SK-N-SH (cell line): Measurements from ENCODE around the gene SPATA24. TPM values are rescaled to one million over a fixed set of nuclear protein-coding genes. Genes with fewer than 3 reads are reported as not detected.

ENCODE experiments used
- CTCF ChIA-PET: fragments of 300-600, 350-600 bp; formaldehyde crosslinking; extraction: SDS; loops from one replicate; lab custom pipeline; 2021; lab: Yijun Ruan, JAX
- POLR2A ChIA-PET: fragments of 350-600 bp; sonication (Branson Sonifier 250); formaldehyde crosslinking; extraction: SDS; loops from one replicate; lab custom pipeline; 2020; ENCODE audit warnings: antibody characterized with exemption, inconsistent platforms; lab: Yijun Ruan, JAX
- DNase-seq: peaks from one replicate; pipeline ENCODE4 v3.0.0; 2012
- H2AFZ ChIP-seq: fragments of 200-600 bp; sonication (generic); 2 replicates; pipeline ENCODE4 v1.8.1; 2016; ENCODE audit warnings: antibody characterized with exemption, mild to moderate bottlenecking, low read depth
- H3F3A ChIP-seq: fragments of 200-600 bp; sonication (generic); replicated peaks from 2 replicates; pipeline ENCODE3; 2016; ENCODE audit warnings: antibody characterized with exemption, mild to moderate bottlenecking; ENCODE audit not compliant: insufficient read depth
- H3K27ac ChIP-seq, 2 experiments: fragments of 200-500 bp in 1 of 2; fragments of 200-600 bp in 1 of 2; sonication (Bioruptor generic) in 1 of 2; sonication (generic), shearing (Covaris generic) in 1 of 2; 2 replicates each; pipeline versions ENCODE4 v1.5.1 to v1.6.1; 2014 to 2016; ENCODE audit warnings: low read depth in 2 of 2, inconsistent platforms in 1 of 2, low read length in 1 of 2, mild to moderate bottlenecking in 1 of 2, mixed read lengths in 1 of 2
- H3K27me3 ChIP-seq: fragments of 200-600 bp; sonication (generic), shearing (Covaris generic); 2 replicates; pipeline ENCODE4 v1.6.1; 2016; ENCODE audit warnings: mixed run types; ENCODE audit not compliant: insufficient read depth
- H3K36me3 ChIP-seq, 2 experiments: fragments of 200-500 bp in 1 of 2; fragments of 200-600 bp in 1 of 2; sonication (Bioruptor generic) in 1 of 2; sonication (generic) in 1 of 2; replicated peaks in 1 of 2; 2 replicates each; pipeline versions ENCODE3 to v1.5.1; 2014 to 2016; ENCODE audit warnings: low read length in 1 of 2, mild to moderate bottlenecking in 1 of 2; ENCODE audit not compliant: insufficient read depth in 2 of 2, control insufficient read depth in 1 of 2
- H3K4me1 ChIP-seq, 2 experiments: fragments of 200-500 bp in 1 of 2; fragments of 200-600 bp in 1 of 2; sonication (Bioruptor generic) in 1 of 2; sonication (generic), shearing (Covaris generic) in 1 of 2; 2 replicates each; pipeline versions ENCODE4 v1.5.1 to v1.6.1; 2014 to 2016; ENCODE audit warnings: low read depth in 1 of 2, low read length in 1 of 2, mixed run types in 1 of 2; ENCODE audit not compliant: insufficient read depth in 2 of 2, control insufficient read depth in 1 of 2
- H3K4me2 ChIP-seq: fragments of 200-600 bp; sonication (generic), shearing (Covaris generic); 2 replicates; pipeline ENCODE4 v1.6.1; 2017; ENCODE audit warnings: mixed run types
- H3K4me3 ChIP-seq, 2 experiments: fragments of 200-500 bp in 1 of 2; fragments of 200-600 bp in 1 of 2; sonication (Bioruptor generic) in 1 of 2; sonication (generic), shearing (Covaris generic) in 1 of 2; 2 replicates each; pipeline versions ENCODE4 v1.5.1 to v1.8.1; 2014 to 2016; ENCODE audit warnings: low read depth in 2 of 2, inconsistent platforms in 1 of 2, low read length in 1 of 2, mild to moderate bottlenecking in 1 of 2, mixed read lengths in 1 of 2, moderate library complexity in 1 of 2
- H3K79me2 ChIP-seq: fragments of 200-600 bp; sonication (generic); 2 replicates; pipeline ENCODE4 v1.8.1; 2017; ENCODE audit warnings: mild to moderate bottlenecking; ENCODE audit not compliant: insufficient read depth
- H3K9ac ChIP-seq: fragments of 200-600 bp; sonication (generic); 2 replicates; pipeline ENCODE4 v1.6.1; 2017; ENCODE audit warnings: mixed run types
- H3K9me2 ChIP-seq: fragments of 200-600 bp; sonication (generic); 2 replicates; pipeline ENCODE4 v1.6.1; 2017; ENCODE audit warnings: mixed run types
- H3K9me3 ChIP-seq: fragments of 200-600 bp; sonication (generic); 2 replicates; pipeline ENCODE4 v1.6.1; 2017; ENCODE audit warnings: mixed run types, mild to moderate bottlenecking, moderate library complexity
- H4K20me1 ChIP-seq: fragments of 200-600 bp; sonication (generic); 2 replicates; pipeline ENCODE4 v1.6.1; 2017; ENCODE audit warnings: mild to moderate bottlenecking, mixed run types; ENCODE audit not compliant: insufficient read depth
- EZH2phosphoT487 ChIP-seq: fragments of 200-600 bp; sonication (generic); IDR thresholded peaks from 2 replicates; pipeline ENCODE4 v1.6.1; 2017; ENCODE audit warnings: low read depth, mixed run types, mild to moderate bottlenecking, antibody characterized with exemption, moderate library complexity, borderline replicate concordance
- FOXJ3 ChIP-seq: sonication (generic); formaldehyde crosslinking; IDR thresholded peaks from 2 replicates; pipeline ENCODE4 v1.5.1; 2020; ENCODE audit warnings: mild to moderate bottlenecking, missing genetic modification reagents
- GABPA ChIP-seq: IDR thresholded peaks from 2 replicates; pipeline ENCODE4 v1.4.0; 2012; ENCODE audit warnings: low read depth, mild to moderate bottlenecking
- GATA2 ChIP-seq: sonication (generic); formaldehyde crosslinking; IDR thresholded peaks from 2 replicates; pipeline ENCODE4 v1.5.0; 2020; ENCODE audit warnings: mild to moderate bottlenecking, missing genetic modification reagents
- IRF3 ChIP-seq: fragments of 150-350 bp; IDR thresholded peaks from 2 replicates; pipeline ENCODE4 v1.6.1; 2016; ENCODE audit warnings: mild to moderate bottlenecking, low read depth, low read length
- JUND ChIP-seq: IDR thresholded peaks from 2 replicates; pipeline ENCODE4 v1.4.0; 2012
- MAX ChIP-seq: IDR thresholded peaks from 2 replicates; pipeline ENCODE4 v1.4.0; 2012; ENCODE audit warnings: low read depth
- MXI1 ChIP-seq: IDR thresholded peaks from 2 replicates; pipeline ENCODE4 v1.6.1; 2012; ENCODE audit warnings: mild to moderate bottlenecking, low read depth, low read length, improper control_type of control experiment
- NFIC ChIP-seq: IDR thresholded peaks from 2 replicates; pipeline ENCODE4 v1.4.0; 2012; ENCODE audit warnings: borderline replicate concordance
- RCOR1 ChIP-seq: fragments of 150-350 bp; IDR thresholded peaks from 2 replicates; pipeline ENCODE4 v1.6.1; 2017; ENCODE audit warnings: antibody characterized with exemption, low read length
- TCF12 ChIP-seq: IDR thresholded peaks from 2 replicates; pipeline ENCODE4 v1.4.0; 2012
- TEAD4 ChIP-seq: IDR thresholded peaks from 2 replicates; pipeline ENCODE4 v1.4.0; 2012; ENCODE audit warnings: mild to moderate bottlenecking, borderline replicate concordance; ENCODE audit not compliant: insufficient read depth
- YY1 ChIP-seq: IDR thresholded peaks from 2 replicates; pipeline ENCODE4 v1.4.0; 2012; ENCODE audit warnings: low read depth, mild to moderate bottlenecking
- ZBTB33 ChIP-seq: IDR thresholded peaks from 2 replicates; pipeline ENCODE4 v1.4.0; 2012; ENCODE audit warnings: low read depth, borderline replicate concordance
- WGBS: methylation state at CpG from one replicate; pipeline ENCODE4 v1.1.6; 2017; ENCODE audit warnings: low lambda C conversion rate; 5-methylcytosine and 5-hydroxymethylcytosine counted together
- polyA plus RNA-seq, 3 experiments: library from polyadenylated mRNA; depleted of rRNA; stranded (reverse); fragments of >200 nt; gene quantifications; 2 replicates each; pipeline ENCODE4 v1.2.3, GENCODE V29; 2012

SPATA24 gene
- polyA plus RNA-seq, 1 of the 3 experiments (the other 2 are of a cell fraction) = 7.6 TPM

GRCh38 chr5:139426203-139426885 lies 22.5 kb upstream of the SPATA24 start:
- Histone ChIP-seq H3K27ac (peak overlapping the region; percentile 5 to 72; a peak in 3 of 4 replicates), H2AFZ (no peak overlapping the region; the same call in 1 of the 2 replicates), H3K36me3 (peaks cover 17 to 37% of the 10 kb centered on the region in 2 experiments), H3F3A (peaks cover 24% of the 10 kb centered on the region), H3K9me3 (no peaks in the 10 kb centered on the region), H3K4me2 (no peak overlapping the region), H3K4me3 (no peak overlapping the region), H3K79me2 (no peaks in the 10 kb centered on the region), H3K4me1 (peaks cover 8 to 9% of the 10 kb centered on the region in 2 experiments; a peak in 3 of 4 replicates), H3K27me3 (no peaks in the 10 kb centered on the region), H4K20me1 (no peaks in the 10 kb centered on the region), H3K9ac (peak overlapping the region; percentile 31; the same call in 1 of the 2 replicates), H3K9me2 (no peaks in the 10 kb centered on the region)
- DNase-seq = no peak
- WGBS = 83% methylated on average over 7 of the region's 8 CpGs
- TF ChIP-seq FOXJ3 (CRISPR knock-in tag) (no peak), IRF3 (no peak), JUND (peak; percentile 11; the same call in 1 of the 2 replicates), TCF12 (peak; percentile 42; the same call in 1 of the 2 replicates), MAX (peak; percentile 33; the same call in 1 of the 2 replicates), NFIC (peak; percentile 21; the same call in 1 of the 2 replicates)
- CTCF ChIA-PET = interaction anchor here (0.6 to 9.7 kb wide), 2 partner anchors 88 to 206 kb away, joined by 3 to 324 read pairs; no protein-coding TSS in a partner anchor
- POLR2A ChIA-PET = no interaction called here

GRCh38 chr5:139425497-139425896 lies 21.6 kb upstream of the SPATA24 start:
- Histone ChIP-seq H3K4me1 (peaks cover 8 to 9% of the 10 kb centered on the region in 2 experiments; a peak in 3 of 4 replicates), H3K27ac (peak overlapping the region in 1 of 2 experiments; percentile 72; a peak in 1 of 4 replicates), H3K36me3 (peaks cover 19 to 39% of the 10 kb centered on the region in 2 experiments), H3F3A (peaks cover 24% of the 10 kb centered on the region), H3K4me3 (no peak overlapping the region), H3K4me2 (no peak overlapping the region), H4K20me1 (no peaks in the 10 kb centered on the region), H3K9ac (no peak overlapping the region), H3K27me3 (no peaks in the 10 kb centered on the region), H3K79me2 (no peaks in the 10 kb centered on the region), H3K9me3 (no peaks in the 10 kb centered on the region), H2AFZ (no peak overlapping the region), H3K9me2 (no peaks in the 10 kb centered on the region)
- ChIA-PET CTCF (interaction anchor here (1.6 to 9.7 kb wide), 2 partner anchors 17 to 89 kb away, joined by 4 to 324 read pairs; no protein-coding TSS in a partner anchor), POLR2A (interaction anchor here (1.3 kb wide), 1 partner anchor 88 kb away, joined by 3 read pairs; no protein-coding TSS in a partner anchor)
- no peak for DNase-seq
- 92% methylated on average over 5 of the region's 5 CpGs for WGBS
- TF ChIP-seq MXI1 (no peak), EZH2phosphoT487 (no peak), GABPA (no peak), RCOR1 (no peak), ZBTB33 (no peak), YY1 (no peak), MAX (no peak), IRF3 (no peak), GATA2 (CRISPR knock-in tag) (no peak), TEAD4 (no peak)
